IPS-20b (cell line): ENCODE measurements around the gene KCNQ4.

Source experiments
- H3K27ac ChIP-seq: one replicate; pipeline ENCODE4 v1.5.1; 2013; ENCODE audit warnings: low read length
- H3K27me3 ChIP-seq: 2 replicates; pipeline ENCODE4 v1.6.1; 2013; ENCODE audit warnings: mild to moderate bottlenecking, low read length, inconsistent platforms; ENCODE audit not compliant: insufficient read depth
- H3K36me3 ChIP-seq: 2 replicates; pipeline ENCODE4 v1.6.1; 2013; ENCODE audit warnings: low read depth, mild to moderate bottlenecking, inconsistent platforms, low read length, moderate library complexity; ENCODE audit not compliant: insufficient read depth
- H3K4me1 ChIP-seq: 2 replicates; pipeline ENCODE4 v1.6.1; 2013; ENCODE audit warnings: mild to moderate bottlenecking, control low read depth, inconsistent platforms, low read length, moderate library complexity; ENCODE audit not compliant: insufficient read depth
- H3K4me3 ChIP-seq: 2 replicates; pipeline ENCODE4 v1.5.1; 2013; ENCODE audit warnings: mild to moderate bottlenecking, low read length, inconsistent platforms
- H3K9ac ChIP-seq: 2 replicates; pipeline ENCODE4 v1.6.1; 2013; ENCODE audit warnings: low read depth, mild to moderate bottlenecking, inconsistent platforms, low read length, moderate library complexity
- H3K9me3 ChIP-seq: 2 replicates; pipeline ENCODE4 v1.6.1; 2013; ENCODE audit warnings: mild to moderate bottlenecking, low read depth, low read length, inconsistent platforms; ENCODE audit not compliant: insufficient read depth

The KCNQ4 gene

DNA sequence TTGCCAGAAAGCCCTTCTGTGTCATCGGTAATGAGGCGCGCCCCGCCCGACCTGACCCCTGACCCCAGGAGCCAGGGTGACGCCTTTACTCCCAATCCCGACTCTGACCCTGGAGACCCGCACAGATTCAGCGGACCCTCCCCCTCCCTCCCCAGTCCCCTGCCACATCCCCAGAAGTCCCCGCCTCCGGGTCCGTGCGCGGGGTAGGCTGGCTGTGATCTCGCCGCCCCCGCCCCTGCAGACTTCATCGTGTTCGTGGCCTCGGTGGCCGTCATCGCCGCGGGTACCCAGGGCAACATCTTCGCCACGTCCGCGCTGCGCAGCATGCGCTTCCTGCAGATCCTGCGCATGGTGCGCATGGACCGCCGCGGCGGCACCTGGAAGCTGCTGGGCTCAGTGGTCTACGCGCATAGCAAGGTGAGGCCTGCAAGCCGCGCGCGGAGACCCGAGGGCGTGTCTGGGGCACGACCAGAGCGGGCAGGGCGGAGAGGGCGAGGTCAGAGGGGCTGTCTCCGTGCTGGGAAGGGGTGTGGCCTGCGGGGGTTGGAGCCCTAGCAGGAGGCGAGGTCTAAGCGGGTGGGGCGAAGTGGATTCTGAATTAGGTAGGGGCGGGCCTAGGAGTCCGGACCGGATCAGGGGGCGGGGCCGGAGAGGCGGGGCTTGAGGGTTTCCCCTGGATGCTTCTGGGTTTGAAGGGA, 34.8 kb downstream of the KCNQ4 start:
- peaks cover 3% of the 10 kb centered on the region; the same call in 1 of the 2 replicates for H3K4me1 ChIP-seq
- no peaks in the 10 kb centered on the region for H3K9me3 ChIP-seq
- H3K9ac ChIP-seq, result no peak overlapping the region
- H3K27me3 ChIP-seq, result peaks cover 35% of the 10 kb centered on the region
- H3K27ac ChIP-seq, result no peak overlapping the region
- no peaks in the 10 kb centered on the region for H3K36me3 ChIP-seq
- peak overlapping the region; percentile 79 for H3K4me3 ChIP-seq

DNA sequence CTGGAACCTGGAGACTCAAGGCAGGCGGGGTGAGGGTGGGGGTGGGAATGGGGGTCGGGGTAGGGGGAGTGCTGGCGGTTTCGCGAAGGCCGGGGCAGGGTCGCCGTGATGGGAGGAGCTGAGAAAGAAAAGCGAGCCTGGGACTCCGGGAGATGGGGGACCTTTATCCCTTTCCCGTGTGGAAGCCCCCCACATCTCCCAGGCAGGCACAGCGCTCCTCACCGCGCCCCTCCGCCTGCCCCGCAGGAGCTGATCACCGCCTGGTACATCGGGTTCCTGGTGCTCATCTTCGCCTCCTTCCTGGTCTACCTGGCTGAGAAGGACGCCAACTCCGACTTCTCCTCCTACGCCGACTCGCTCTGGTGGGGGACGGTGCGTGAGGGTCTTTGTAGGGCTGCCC, 35.5 kb downstream of the KCNQ4 start:
- H3K4me3 ChIP-seq, result peak overlapping the region; percentile 79; the same call in 1 of the 2 replicates
- H3K4me1 ChIP-seq, result peaks cover 3% of the 10 kb centered on the region; the same call in 1 of the 2 replicates
- no peaks in the 10 kb centered on the region for H3K9me3 ChIP-seq
- H3K9ac ChIP-seq, result no peak overlapping the region
- no peak overlapping the region for H3K27ac ChIP-seq
- H3K36me3 ChIP-seq, result no peaks in the 10 kb centered on the region
- H3K27me3 ChIP-seq, result peaks cover 35% of the 10 kb centered on the region

DNA sequence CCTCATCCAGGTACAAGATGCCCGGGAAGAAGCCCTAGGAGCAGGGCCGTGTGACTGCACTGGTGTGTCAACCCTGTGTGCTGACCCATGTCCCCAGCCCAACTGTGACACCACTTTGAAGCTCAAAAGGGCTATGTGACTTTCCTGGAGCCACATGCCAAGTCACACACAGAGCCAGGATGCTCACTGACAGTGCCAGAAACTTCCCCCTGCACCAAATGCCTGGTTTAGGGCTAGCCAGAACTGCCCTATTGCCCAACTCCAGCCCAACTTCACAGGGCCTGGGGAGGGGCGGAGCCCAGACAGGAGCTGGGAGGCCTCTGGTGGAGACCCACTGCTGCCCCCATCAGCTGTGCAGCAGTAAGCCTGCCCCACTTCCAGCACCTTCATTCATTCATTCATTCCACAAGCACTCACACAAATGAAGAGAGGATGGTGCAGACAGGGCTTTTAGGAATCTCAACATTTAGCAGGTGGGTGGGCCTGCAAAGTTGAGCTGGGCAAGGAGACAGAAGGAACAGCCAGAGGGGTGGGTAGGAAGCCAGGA, 36.7 kb downstream of the KCNQ4 start:
- Histone ChIP-seq H3K9me3 (no peaks in the 10 kb centered on the region), H3K4me1 (peaks cover 11% of the 10 kb centered on the region; the same call in 1 of the 2 replicates), H3K4me3 (no peak overlapping the region), H3K9ac (no peak overlapping the region), H3K27me3 (peaks cover 34% of the 10 kb centered on the region), H3K36me3 (no peaks in the 10 kb centered on the region), H3K27ac (no peak overlapping the region)

DNA sequence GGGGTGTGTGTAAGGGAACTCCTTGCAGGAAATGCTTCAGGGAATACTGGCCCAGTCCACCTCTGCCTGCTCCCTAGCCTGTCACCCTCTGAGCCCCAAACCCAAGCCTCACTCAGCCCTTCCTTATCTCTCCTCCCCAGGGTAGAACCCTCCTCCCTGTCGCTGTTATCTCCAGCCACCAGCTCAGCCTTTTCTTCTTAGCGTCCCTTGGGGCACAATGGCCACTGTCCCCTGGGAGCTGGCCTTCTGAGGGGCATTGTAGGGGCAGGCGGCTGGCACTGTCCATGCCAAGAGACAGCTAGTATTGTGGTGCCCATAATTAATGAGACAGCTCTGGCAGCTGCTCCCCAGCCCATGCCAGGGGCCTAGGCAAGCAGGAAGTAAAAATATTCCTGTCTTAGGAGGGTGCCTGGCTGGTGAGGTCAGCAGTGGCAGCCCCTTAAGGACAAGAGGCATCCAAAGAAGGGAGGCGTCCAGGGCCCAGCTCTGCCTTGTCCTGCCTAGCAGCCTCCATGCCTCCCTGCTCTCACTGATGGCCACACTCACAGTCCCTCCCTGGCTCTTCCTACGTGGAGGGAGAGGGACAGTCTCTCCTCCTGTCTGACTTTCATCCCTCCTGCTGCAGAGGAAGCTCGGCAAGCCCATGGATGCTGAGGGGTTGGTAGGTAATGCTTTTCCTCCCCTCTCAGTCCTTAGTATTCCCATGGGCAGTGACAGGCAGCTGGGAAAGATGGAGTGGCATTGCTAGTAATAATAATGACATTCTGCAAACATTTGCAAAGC, 37.5 kb downstream of the KCNQ4 start:
- no peaks in the 10 kb centered on the region for H3K9me3 ChIP-seq
- peaks cover 28% of the 10 kb centered on the region for H3K27me3 ChIP-seq
- H3K9ac ChIP-seq, result no peak overlapping the region
- H3K4me3 ChIP-seq, result no peak overlapping the region
- no peaks in the 10 kb centered on the region for H3K36me3 ChIP-seq
- H3K4me1 ChIP-seq, result peaks cover 15% of the 10 kb centered on the region; the same call in 1 of the 2 replicates
- no peak overlapping the region for H3K27ac ChIP-seq

DNA sequence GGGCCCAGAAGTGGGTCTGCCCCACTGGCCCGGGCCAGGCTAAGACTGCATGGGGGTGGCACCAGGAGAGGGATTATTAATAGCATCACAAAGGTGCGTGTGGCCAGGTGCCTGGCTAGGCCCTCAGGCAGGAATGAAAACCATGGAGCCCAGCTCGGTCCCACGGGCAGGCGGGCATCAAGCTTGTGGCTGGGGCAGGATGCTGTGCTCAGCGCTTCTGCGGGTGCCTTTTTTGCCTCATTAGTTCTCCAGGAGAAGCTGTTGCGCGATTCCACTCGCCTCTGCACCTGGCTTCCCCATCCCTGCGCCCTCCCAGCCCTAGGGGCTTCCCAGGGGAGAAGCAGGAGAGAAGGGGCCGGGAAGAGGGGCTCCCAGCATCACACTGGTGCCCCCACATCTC, 39.3 kb downstream of the KCNQ4 start:
- H3K36me3 ChIP-seq, result no peaks in the 10 kb centered on the region
- H3K27me3 ChIP-seq, result peaks cover 10% of the 10 kb centered on the region
- no peaks in the 10 kb centered on the region for H3K9me3 ChIP-seq
- peaks cover 12% of the 10 kb centered on the region; the same call in 1 of the 2 replicates for H3K4me1 ChIP-seq
- no peak overlapping the region for H3K9ac ChIP-seq
- H3K27ac ChIP-seq, result no peak overlapping the region
- H3K4me3 ChIP-seq, result no peak overlapping the region

DNA sequence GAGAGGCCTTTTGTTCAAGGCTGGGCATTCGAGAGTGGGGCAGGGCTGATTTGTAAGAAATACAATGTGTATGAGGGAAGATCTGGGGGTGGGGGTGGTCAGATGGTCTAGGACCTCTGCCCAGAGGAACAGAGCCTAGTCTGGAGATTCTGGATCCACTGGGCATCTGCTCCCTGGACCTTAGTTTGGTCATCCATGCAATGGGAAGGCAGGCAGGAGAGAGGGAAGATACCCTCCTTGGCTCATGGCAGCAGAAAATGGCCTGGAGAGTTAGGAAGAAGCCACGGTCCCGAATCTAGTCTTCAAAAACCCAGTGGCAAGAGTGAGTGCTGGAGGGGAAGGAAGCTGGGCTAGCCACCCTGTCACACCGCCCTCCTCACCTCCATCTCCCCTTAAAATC, 39.8 kb downstream of the KCNQ4 start:
- H3K36me3 ChIP-seq, result no peaks in the 10 kb centered on the region
- H3K27me3 ChIP-seq, result peaks cover 5% of the 10 kb centered on the region; the same call in 1 of the 2 replicates
- no peak overlapping the region for H3K27ac ChIP-seq
- H3K9ac ChIP-seq, result no peak overlapping the region
- no peaks in the 10 kb centered on the region for H3K9me3 ChIP-seq
- H3K4me3 ChIP-seq, result no peak overlapping the region
- peaks cover 12% of the 10 kb centered on the region; the same call in 1 of the 2 replicates for H3K4me1 ChIP-seq

DNA sequence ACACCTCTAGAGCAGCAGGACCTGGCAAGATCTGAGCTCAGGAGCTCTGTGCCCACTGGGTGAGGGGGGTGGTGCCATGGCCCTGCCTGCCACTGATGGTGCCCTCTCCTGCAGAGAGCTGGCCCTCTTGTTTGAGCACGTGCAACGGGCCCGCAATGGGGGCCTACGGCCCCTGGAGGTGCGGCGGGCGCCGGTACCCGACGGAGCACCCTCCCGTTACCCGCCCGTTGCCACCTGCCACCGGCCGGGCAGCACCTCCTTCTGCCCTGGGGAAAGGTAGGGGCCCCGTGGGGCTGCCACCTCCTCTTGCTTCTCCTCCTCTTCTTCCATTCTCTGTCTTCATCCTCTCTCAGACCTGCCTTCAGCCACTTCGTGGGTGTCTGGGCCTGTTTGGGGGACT, 40.4 kb downstream of the KCNQ4 start:
- Histone ChIP-seq H3K9me3 (no peaks in the 10 kb centered on the region), H3K9ac (no peak overlapping the region), H3K27ac (no peak overlapping the region), H3K4me3 (no peak overlapping the region), H3K27me3 (peaks cover 5% of the 10 kb centered on the region; the same call in 1 of the 2 replicates), H3K4me1 (peaks cover 12% of the 10 kb centered on the region; the same call in 1 of the 2 replicates), H3K36me3 (no peaks in the 10 kb centered on the region)

DNA sequence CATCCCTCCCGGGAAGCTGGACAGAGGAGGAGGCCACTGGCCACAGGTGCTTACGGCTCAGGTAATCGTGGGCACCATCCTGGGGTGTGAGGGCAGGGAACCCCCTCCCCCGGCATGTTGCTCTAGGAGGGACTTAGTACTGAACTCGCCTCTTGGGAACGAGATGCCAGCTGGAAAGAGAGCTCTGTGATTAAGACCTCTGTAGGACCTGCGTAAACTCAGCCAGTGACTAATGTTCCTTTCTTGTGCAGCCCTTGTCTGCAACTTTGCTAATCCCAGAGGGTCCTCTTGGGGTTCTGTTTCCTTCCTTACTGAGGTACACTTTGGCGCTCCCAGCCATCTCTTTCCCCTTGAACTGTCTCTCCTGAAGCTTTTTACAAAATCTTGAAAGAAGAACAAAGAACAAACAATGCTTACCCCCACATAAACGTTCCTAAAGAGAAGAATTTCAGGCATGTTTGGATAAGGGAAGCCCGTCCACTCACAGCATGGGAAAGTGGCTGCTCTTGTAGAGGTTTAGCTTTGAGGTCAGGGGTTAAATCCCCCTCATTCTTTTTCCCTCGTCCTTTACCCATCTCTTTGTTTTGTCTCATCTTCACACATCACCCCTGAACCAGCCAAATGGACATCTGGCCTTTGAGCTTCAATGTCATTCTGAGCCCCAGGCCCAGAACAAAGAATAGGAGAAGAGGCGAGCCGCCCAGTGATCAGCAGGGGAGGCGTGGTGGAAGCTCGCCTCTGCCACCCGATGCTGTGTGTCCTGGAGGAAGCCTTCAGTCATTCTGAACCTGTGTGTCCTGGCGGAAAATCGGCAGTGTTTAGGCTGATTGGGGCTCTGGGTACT, 41.2 kb downstream of the KCNQ4 start:
- Histone ChIP-seq H3K27me3 (no peaks in the 10 kb centered on the region), H3K4me1 (peaks cover 12% of the 10 kb centered on the region; the same call in 1 of the 2 replicates), H3K27ac (no peak overlapping the region), H3K9ac (peak overlapping the region; percentile 9), H3K36me3 (no peaks in the 10 kb centered on the region), H3K4me3 (no peak overlapping the region), H3K9me3 (no peaks in the 10 kb centered on the region)

DNA sequence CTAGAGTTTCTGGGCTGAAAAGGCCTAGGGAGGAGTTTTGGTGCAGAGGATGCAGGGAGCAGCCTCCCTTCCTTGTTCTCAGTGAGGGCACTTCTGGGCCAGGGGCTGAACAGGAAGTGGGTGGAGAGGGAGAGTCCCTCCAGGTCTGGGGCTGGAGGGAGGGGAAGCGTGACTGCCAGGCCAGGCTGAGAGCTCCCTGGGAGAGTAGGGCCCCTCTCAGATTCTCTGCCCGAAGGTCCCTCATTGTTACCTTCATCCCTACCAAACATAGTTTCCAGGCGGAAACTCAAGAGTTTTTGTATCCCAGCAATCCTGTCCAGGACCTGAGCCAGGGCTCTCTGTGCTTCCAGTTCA, 41.8 kb downstream of the KCNQ4 start:
- Histone ChIP-seq H3K27ac (no peak overlapping the region), H3K36me3 (no peaks in the 10 kb centered on the region), H3K4me1 (peaks cover 12% of the 10 kb centered on the region; the same call in 1 of the 2 replicates), H3K9me3 (no peaks in the 10 kb centered on the region), H3K27me3 (no peaks in the 10 kb centered on the region), H3K9ac (peak overlapping the region; percentile 9), H3K4me3 (no peak overlapping the region)

DNA sequence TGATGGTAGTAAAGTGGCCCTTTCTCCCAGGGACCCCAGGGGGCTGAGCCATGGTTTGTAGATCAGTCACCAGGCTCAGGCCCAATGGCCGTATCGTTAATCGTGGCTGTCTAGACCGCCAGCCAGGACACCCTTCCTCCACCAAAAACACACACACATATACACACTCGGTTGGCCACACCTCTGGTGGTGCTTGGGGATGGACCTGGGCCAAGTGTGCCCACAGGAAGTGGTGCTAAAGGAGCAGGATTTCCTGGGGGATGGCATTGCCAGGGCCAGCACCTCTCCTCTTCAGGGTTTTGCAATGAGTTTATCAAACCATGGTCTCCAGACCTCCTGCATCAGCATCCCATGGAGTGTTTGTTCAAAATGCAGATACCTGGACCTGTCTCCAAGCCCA, 42.4 kb downstream of the KCNQ4 start:
- Histone ChIP-seq H3K9me3 (no peaks in the 10 kb centered on the region), H3K27ac (no peak overlapping the region), H3K4me3 (no peak overlapping the region), H3K36me3 (no peaks in the 10 kb centered on the region), H3K9ac (no peak overlapping the region), H3K4me1 (peaks cover 12% of the 10 kb centered on the region; the same call in 1 of the 2 replicates), H3K27me3 (no peaks in the 10 kb centered on the region)

DNA sequence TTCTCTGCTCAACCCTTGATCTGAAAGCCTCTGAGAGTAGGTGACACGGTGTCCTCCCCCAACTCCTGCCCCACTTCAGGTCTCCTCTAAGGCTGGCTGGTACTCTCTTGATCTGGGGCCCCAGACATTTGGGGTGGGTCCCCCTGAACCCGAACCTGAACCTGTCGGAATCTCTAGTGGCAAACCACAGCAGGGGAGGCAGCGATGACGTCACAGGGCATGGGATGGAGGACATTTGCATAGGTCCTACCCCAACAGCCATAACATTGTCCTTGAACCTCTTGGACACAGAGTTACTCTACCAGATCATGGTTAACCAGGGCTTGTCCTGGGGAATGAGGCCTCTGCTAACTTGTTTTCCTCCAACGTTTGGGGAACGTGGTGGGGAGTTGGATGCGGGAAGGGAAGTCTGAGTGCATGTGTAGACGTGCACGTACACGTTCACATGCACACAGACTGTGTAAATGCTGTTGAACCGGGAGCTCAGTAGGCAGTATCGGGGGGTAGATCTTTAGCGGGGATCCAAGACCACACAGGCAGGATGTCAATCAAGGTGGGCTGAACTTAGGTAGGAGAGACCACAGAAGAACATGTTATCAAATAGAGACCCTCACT, 46.2 kb downstream of the KCNQ4 start:
- Histone ChIP-seq H3K9ac (no peak overlapping the region), H3K36me3 (no peaks in the 10 kb centered on the region), H3K4me1 (peaks cover 8% of the 10 kb centered on the region; the same call in 1 of the 2 replicates), H3K27me3 (no peaks in the 10 kb centered on the region), H3K27ac (no peak overlapping the region), H3K9me3 (no peaks in the 10 kb centered on the region), H3K4me3 (no peak overlapping the region)
